Measurements from ENCODE around the gene GPR61.

DNA sequence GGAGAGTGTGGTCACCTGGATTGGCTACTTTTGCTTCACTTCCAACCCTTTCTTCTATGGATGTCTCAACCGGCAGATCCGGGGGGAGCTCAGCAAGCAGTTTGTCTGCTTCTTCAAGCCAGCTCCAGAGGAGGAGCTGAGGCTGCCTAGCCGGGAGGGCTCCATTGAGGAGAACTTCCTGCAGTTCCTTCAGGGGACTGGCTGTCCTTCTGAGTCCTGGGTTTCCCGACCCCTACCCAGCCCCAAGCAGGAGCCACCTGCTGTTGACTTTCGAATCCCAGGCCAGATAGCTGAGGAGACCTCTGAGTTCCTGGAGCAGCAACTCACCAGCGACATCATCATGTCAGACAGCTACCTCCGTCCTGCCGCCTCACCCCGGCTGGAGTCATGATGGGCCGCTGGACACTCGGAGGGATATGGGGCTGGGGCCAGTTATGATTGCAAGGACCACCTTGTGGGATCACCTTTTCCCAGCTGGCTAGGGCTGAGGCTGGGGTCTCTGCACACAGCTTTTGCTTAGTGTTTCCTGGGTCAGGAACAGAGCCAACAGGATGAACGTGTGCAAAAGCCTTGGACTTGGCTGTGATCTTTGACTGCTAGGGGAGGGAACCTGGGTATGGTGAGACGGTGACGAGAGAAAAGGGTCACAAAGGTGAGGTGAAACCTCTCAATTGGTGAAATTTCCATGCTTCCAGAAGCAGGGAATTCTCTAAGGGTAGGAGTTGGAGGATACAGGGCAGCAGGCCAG lies 4.5 kb downstream of the GPR61 start:
- TF ChIP-seq POLR2AphosphoS5 (IDR thresholded peaks at IDR 0.05) (no peak), EZH2 (IDR thresholded peaks at IDR 0.05; ENCODE audit: borderline replicate concordance, insufficient read depth, low read length, poor library complexity, severe bottlenecking) (no peak), EP300 (conservative IDR thresholded peaks at IDR 0.05; ENCODE audit: poor library complexity, severe bottlenecking) (no peak), TAF1 (IDR thresholded peaks at IDR 0.05; ENCODE audit: low read depth) (no peak), SMC3 (conservative IDR thresholded peaks at IDR 0.05; ENCODE audit: poor library complexity) (no peak), RAD21 (conservative IDR thresholded peaks at IDR 0.05) (no peak)
- TF ChIP-seq, protein P1, sequence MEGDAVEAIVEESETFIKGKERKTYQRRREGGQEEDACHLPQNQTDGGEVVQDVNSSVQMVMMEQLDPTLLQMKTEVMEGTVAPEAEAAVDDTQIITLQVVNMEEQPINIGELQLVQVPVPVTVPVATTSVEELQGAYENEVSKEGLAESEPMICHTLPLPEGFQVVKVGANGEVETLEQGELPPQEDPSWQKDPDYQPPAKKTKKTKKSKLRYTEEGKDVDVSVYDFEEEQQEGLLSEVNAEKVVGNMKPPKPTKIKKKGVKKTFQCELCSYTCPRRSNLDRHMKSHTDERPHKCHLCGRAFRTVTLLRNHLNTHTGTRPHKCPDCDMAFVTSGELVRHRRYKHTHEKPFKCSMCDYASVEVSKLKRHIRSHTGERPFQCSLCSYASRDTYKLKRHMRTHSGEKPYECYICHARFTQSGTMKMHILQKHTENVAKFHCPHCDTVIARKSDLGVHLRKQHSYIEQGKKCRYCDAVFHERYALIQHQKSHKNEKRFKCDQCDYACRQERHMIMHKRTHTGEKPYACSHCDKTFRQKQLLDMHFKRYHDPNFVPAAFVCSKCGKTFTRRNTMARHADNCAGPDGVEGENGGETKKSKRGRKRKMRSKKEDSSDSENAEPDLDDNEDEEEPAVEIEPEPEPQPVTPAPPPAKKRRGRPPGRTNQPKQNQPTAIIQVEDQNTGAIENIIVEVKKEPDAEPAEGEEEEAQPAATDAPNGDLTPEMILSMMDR (IDR thresholded peaks at IDR 0.05; ENCODE audit: poor library complexity, severe bottlenecking) = no peak
